Measurements from ENCODE around the gene CLPSL1.

Gene CLPSL1

GRCh38 chr6:35796236-35796635, 15.4 kb downstream of the CLPSL1 start:
- Histone ChIP-seq H3K27me3 (ENCODE audit: insufficient read depth, poor library complexity, severe bottlenecking) (peaks cover 11% of the 10 kb centered on the region), H3K27ac (replicated peaks) (no peak overlapping the region), H3K4me3 (replicated peaks; ENCODE audit: insufficient read depth, low read length) (no peak overlapping the region)
- TF ChIP-seq CTCF (IDR thresholded peaks at IDR 0.05; ENCODE audit: insufficient read depth, low read length) (no peak), REST (IDR thresholded peaks at IDR 0.05; ENCODE audit: insufficient replicate concordance, low read depth) (no peak), SPI1 (IDR thresholded peaks at IDR 0.05; ENCODE audit: borderline replicate concordance, low read depth) (no peak), GABPA (IDR thresholded peaks at IDR 0.05; ENCODE audit: low read depth) (no peak), POLR2AphosphoS5 (IDR thresholded peaks at IDR 0.05; ENCODE audit: low read depth) (no peak)
- DNase-seq (ENCODE audit: low read depth in 1 of 2, low spot score in 1 of 2), result no peak

- TF ChIP-seq CTCF (IDR thresholded peaks at IDR 0.05; ENCODE audit: insufficient read depth, low read length) (no peak), GABPA (IDR thresholded peaks at IDR 0.05; ENCODE audit: low read depth) (no peak), POLR2AphosphoS5 (IDR thresholded peaks at IDR 0.05; ENCODE audit: low read depth) (no peak), SPI1 (IDR thresholded peaks at IDR 0.05; ENCODE audit: borderline replicate concordance, low read depth) (no peak), REST (IDR thresholded peaks at IDR 0.05; ENCODE audit: insufficient replicate concordance, low read depth) (no peak)
- no peak for DNase-seq (ENCODE audit: low read depth in 1 of 2, low spot score in 1 of 2)
- peaks cover 5% of the 10 kb centered on the region for H3K27me3 ChIP-seq (ENCODE audit: insufficient read depth, poor library complexity, severe bottlenecking)
- no peak overlapping the region for H3K4me3 ChIP-seq (replicated peaks; ENCODE audit: insufficient read depth, low read length)
- H3K27ac ChIP-seq (replicated peaks), result no peak overlapping the region
Observed at GRCh38 chr6:35797837-35798526, 17.2 kb downstream of the CLPSL1 start.

- no peak overlapping the region for H3K4me3 ChIP-seq (replicated peaks; ENCODE audit: insufficient read depth, low read length)
- DNase-seq (ENCODE audit: low read depth in 1 of 2, low spot score in 1 of 2), result no peak
- no peak overlapping the region for H3K27ac ChIP-seq (replicated peaks)
- TF ChIP-seq CTCF (IDR thresholded peaks at IDR 0.05; ENCODE audit: insufficient read depth, low read length) (no peak), REST (IDR thresholded peaks at IDR 0.05; ENCODE audit: insufficient replicate concordance, low read depth) (no peak), SPI1 (IDR thresholded peaks at IDR 0.05; ENCODE audit: borderline replicate concordance, low read depth) (no peak), POLR2AphosphoS5 (IDR thresholded peaks at IDR 0.05; ENCODE audit: low read depth) (no peak), GABPA (IDR thresholded peaks at IDR 0.05; ENCODE audit: low read depth) (no peak)
- peaks cover 2% of the 10 kb centered on the region for H3K27me3 ChIP-seq (ENCODE audit: insufficient read depth, poor library complexity, severe bottlenecking)
Observed at GRCh38 chr6:35798706-35799105, 17.9 kb downstream of the CLPSL1 start.
